HEK293 (cell line): ENCODE results near the gene ZNF664.

Experiments used
- CTCF ChIP-seq: fragments of 450-650 bp; formaldehyde crosslinking; IDR thresholded peaks from 2 replicates; pipeline ENCODE4 v1.5.1; 2016; ENCODE audit warnings: missing biosample characterization, missing genetic modification characterization
- TCF7L2 ChIP-seq: IDR thresholded peaks from 2 replicates; pipeline ENCODE4 v1.6.1; 2011; ENCODE audit warnings: low read depth, mild to moderate bottlenecking, inconsistent platforms, low read length, moderate library complexity, borderline replicate concordance
- ZNF10 ChIP-seq: fragments of 450-650 bp; formaldehyde crosslinking; IDR thresholded peaks from 2 replicates; pipeline ENCODE4 v1.5.1; 2017; ENCODE audit warnings: missing biosample characterization, missing genetic modification characterization
- ZNF324 ChIP-seq: fragments of 450-650 bp; formaldehyde crosslinking; IDR thresholded peaks from 2 replicates; pipeline ENCODE4 v1.5.1; 2016; ENCODE audit warnings: missing biosample characterization, missing genetic modification characterization
- ZNF555 ChIP-seq: fragments of 450-650 bp; formaldehyde crosslinking; conservative IDR thresholded peaks from 2 replicates; pipeline ENCODE4 v1.5.1; 2017; ENCODE audit warnings: missing biosample characterization, mild to moderate bottlenecking, missing genetic modification characterization, inconsistent platforms
- ZNF645 ChIP-seq: fragments of 450-650 bp; formaldehyde crosslinking; IDR thresholded peaks from 2 replicates; pipeline ENCODE4; 2016; ENCODE audit warnings: missing biosample characterization, missing genetic modification characterization
- ZNF701 ChIP-seq: fragments of 450-650 bp; formaldehyde crosslinking; IDR thresholded peaks from 2 replicates; pipeline ENCODE4 v1.5.1; 2016; ENCODE audit warnings: missing biosample characterization, missing genetic modification characterization

DNA sequence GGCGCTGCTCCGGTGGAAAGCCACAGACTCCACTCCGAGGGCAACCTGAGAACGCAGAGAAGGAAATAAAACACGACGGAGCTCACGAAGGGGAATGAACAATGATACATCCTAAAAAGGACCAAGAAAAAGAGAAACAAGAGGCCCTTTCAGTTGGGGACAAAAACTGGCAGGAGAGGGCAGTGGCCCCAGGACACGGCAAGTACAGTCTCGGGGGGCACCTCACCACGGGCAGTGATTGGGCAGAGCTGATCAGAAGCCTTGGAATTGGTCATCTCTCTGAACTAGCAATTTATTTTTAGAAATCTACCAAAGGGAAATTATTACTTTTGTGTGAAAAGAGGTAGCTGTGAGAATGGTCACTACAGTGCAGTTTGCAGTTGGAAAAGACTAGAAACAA lies 28.3 kb upstream of the ZNF664 start:
- no peak for TF ChIP-seq TCF7L2
- TF ChIP-seq ZNF10 (tag by site-specific recombination): no peak
- no peak for TF ChIP-seq CTCF (tag by site-specific recombination)
- no peak for TF ChIP-seq ZNF555 (tag by site-specific recombination)
- no peak for TF ChIP-seq ZNF645 (tag by site-specific recombination)
- TF ChIP-seq ZNF324: no peak
- no peak for TF ChIP-seq ZNF701
